ENCODE data around the gene ISG20.
"Not testable (repeated sequence)": the region's sequence is repeated elsewhere in the genome, so short reads cannot be mapped to it uniquely, and the experiment has no call there.

ISG20 gene

GRCh38 chr15:88637436-88637835 lies 1.4 kb upstream of the ISG20 start:
- DNase-seq, result no peak

GRCh38 chr15:88637841-88638625 lies 783 bp upstream of the ISG20 start:
- DNase-seq, result no peak

- DNase-seq, result no peak
Measured at GRCh38 chr15:88641959-88642452, 3.2 kb downstream of the ISG20 start.

DNA sequence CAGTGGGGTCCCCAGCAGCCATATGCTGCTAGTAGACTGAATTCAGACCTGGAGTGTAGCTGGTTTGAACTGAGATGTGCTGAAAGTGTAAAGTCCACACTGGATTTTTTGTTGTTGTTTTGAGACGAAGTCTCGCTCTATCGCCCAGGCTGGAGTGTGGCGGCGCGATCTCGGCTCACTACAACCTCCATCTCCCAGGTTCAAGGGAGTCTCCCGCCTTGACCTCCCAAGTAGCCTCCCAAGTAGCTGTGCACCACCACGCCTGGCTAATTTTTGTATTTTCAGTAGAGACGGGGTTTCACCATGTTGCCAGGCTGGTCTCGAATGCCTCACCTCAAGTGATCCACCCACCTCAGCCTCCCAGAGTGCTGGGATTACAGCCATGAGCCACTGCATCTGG lies 3.7 kb downstream of the ISG20 start:
- not testable (repeated sequence) for DNase-seq

DNA sequence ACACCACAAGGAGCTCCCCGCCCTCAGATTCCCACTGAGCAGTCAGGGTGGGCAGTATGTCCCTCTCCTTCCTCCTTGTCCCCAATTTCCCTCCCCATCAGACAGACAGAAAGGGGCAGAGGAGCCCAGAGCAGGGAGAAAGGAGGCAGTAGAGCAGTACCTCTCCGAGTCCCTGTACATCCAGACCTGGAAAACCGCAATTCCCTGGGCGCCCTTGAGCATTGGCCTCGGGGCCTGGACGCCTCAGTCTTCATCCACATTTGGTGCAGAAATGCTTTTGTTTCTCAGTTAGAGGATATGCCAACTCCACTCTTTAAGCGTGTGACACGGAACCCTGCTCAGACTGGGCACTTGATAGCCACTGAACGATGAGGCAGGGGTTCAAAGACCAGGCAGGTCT lies 5.9 kb downstream of the ISG20 start:
- no peak for DNase-seq

DNA sequence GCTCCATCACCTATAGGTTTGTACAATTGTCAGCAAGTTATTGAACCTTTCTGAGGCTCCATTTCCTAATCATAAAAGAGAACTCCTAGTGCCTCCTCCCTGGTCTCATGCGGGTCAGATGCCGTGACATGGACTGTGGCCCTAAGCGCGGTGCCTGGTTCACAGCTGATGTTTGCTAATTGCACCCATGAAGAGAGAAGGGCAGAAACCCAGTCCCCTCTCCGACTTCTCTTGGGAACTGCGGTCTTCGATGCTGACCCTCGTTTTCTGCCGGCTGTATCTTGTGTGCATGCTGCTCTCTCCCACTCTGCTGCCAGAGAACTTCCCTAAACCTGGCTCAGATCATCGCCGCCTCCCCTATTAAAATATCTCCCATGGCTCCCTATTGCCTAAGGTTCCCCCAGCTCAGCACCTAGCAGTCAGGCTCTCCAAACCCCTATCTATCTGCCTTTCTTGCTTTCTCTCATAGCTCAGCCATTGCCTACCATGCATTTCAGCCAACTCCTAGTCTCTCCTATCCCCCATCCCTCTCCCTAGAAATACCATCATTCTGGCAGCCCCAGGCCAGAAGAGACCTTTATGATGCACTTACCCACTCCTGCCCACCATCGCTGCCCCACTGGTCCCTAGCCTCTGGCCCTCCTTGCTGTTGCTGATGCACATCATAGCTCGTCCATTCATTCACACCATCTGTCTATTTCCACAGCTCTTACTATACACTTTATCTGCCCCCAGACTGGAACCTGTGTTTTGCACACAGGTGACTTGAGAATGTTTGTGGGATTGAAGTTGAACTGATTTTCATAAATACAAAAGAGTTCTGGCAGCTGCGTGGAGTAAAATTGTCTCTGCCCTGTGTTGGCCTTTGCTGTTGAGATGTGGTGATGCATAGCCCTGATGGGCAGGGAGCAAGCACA lies 6.6 kb downstream of the ISG20 start:
- no peak for DNase-seq

GRCh38 chr15:88646088-88646405 lies 7.2 kb downstream of the ISG20 start:
- DNase-seq, result no peak

- DNase-seq, result no peak
Measured at GRCh38 chr15:88646951-88647350, 8.1 kb downstream of the ISG20 start.

- no peak for DNase-seq
Measured at GRCh38 chr15:88647351-88648105, 8.7 kb downstream of the ISG20 start.

DNA sequence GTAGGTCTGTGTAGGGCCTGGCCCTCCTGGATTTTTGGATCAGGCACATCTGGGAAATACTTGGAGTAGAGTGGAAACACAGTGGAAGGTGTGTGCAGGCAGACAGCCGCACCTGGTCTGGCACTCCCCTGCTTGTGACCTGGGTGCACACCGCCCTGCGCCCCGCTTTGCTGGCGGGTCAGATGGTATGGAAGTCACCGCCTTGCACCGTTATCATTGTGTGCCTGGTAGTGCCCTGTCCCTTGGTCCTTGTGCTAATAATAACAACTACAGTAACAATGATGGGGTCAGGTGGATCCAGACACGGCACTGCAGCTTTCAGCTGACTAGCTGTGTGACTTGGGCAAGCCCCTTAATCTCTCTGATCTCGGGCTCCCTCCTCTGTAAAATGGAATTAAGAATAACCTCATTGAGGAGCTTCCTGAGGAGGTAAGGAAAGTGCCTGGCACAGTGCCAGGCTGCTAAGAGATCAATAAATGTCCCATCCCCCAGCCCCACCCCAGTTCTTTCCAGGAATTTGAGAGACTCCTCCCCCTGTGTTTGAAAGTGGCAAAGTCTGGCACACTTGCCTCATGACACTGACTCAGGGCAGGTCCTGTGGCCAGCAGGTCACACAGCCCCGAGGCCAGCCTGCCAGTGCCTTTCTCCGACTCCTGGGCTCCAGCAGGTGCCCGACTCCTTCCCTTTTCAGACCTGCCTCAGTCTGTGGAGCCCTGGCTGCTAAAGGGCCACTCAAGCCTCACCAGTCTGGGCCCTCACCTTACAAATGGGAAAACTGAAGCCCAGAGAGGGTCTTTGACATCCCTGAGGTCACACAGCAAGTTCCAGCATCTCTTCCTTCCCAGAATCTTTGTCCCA lies 9.8 kb downstream of the ISG20 start:
- no peak for DNase-seq

- DNase-seq, result no peak
Measured at GRCh38 chr15:88649286-88649733, 10.5 kb downstream of the ISG20 start.

DNA sequence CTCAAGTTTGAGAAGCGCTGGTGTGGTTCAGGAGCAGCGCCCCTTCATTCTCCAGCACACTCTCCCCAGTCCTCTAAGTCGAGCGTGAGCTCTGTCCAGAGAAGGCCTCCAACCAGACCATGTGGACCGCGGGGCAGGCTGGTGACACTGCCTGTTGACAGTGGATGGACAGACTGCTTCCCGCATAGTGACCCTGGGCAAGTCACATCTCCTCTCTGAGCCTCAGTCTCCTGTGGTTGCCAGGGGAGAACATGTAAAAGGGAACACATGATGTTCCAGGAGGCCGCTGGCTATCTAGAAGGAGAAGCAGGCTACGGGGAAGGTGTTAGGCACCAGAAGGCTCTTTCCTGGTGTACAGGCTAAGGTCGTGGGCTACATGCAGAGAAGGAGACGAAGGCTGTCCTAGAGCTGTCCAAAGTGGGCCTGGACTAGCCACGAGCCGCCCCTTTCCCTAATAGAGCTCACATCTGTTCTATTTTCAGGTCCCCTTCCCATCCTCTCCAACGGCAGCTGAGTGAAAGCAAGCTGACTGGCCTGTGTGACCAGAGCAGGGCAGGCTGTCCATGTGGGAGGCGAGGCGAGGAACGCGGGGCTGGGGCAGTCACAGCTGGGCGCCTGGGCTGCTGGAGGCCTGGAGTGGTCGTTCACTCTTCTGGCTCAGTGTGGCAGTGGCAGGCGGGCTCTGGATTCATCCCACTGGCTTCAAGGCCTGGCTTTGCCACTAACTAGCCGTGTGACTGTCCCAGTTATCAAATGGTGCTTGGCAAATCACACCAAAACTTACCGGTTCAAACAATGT lies 11.1 kb downstream of the ISG20 start:
- no peak for DNase-seq

DNA sequence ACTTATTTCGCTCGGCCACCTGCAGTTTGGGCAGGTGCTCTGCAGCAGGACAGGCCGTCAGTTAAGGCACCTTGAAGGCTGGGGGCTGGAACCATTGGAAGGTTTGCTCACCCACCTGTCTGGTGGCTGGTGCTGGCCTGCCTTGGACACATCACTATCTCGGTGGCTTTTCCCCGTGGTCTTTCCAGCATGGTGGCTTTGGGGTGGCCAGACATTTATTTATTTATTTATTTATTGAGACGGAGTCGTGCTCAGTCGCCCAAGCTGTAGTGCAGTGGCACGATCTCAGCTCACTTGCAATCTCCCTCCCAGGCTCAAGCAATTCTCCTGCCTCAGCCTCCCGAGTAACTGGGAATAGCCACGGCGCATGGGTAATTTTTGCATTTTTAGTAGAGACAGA lies 11.7 kb downstream of the ISG20 start:
- DNase-seq, result no peak

GRCh38 chr15:88651136-88651732 lies 12.4 kb downstream of the ISG20 start:
- no peak for DNase-seq

DNA sequence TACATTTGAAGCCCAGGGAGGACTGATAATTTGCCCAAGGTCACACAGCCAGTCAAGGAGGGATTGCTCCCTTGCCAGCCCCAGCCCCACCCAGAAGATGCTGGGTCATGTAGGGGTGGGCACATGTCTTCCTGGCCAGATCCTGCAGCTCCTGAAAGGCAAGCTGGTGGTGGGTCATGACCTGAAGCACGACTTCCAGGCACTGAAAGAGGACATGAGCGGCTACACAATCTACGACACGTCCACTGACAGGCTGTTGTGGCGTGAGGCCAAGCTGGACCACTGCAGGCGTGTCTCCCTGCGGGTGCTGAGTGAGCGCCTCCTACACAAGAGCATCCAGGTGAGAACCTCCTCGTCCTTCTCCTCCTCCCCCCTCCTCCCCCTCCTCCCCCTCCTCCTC lies 13.2 kb downstream of the ISG20 start:
- DNase-seq, result no peak

DNA sequence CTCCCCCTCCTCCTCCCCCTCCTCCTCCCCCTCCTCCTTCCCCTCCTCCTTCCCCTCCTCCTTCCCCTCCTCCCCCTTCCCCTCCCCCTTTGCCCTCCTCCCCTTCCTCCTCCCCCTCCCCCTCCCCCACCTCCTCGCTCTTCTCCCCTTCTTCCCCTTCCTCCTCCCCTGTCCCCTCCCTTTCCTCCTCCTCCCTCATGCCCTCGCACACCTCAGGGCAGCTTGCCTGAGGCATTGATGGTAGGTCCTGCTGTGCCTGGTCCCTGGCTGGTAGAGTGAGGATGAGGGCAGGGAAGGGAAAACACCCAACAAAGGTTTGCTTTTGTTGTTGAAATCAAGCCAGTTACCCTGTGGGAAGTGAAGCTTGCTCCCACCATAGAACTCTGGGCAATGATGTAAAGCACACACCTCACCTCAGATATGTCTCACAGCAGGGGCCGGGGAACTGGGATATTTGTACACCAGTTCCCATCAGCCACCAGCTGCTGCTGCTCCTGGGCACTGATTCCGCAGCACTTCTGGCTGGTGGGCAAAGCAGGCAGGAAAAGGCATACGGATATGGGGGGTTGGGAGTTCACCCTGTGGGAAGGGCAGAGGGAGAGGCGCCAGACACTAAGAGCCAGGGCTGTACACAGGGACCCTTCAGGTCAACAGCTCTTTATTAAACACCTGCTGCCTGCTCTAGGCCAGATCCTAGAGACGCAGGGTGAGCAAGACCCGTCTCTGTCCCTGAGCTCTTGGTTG lies 13.8 kb downstream of the ISG20 start:
- no peak for DNase-seq

GRCh38 chr15:88653200-88654064 lies 14.6 kb downstream of the ISG20 start:
- DNase-seq, result no peak

DNA sequence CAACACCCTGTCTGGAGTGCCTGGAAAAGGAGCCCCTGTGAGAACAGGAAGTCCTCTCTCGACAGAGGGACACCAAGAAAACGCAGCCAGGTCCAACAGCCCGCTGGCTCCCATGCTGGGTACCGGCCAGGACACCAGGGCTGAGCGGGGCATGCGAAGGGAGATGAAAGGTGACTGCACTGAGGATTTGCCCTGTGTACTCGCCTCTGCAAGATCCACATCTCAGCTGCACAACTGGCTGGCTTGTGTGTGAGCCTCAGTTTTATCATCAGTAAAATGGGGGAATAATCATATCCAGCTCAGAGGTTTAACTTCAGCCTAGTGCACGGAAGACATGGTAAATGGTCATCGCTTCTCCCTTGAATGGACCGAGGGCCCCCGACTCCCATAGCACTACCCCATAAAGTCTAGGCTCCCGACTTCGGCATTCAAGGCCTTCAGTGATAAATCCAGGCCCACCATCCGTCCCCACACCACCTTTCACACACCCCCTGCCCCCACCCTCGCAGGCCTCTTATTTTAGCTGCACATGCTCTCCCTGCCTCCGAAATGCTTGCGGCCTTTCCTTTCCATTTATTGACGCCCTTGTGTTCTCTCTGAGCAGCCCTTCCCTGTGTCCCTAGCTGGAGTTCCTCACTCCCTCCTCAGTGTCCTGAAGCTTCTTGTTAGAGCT lies 15.8 kb downstream of the ISG20 start:
- no peak for DNase-seq

All from DMS79 (cell line).